22Rv1 (cell line): ENCODE results near the gene ZNF3.

Experiments
- CTCF ChIP-seq: fragments of 450-650 bp; IDR thresholded peaks from 2 replicates; pipeline ENCODE4 v1.5.1; 2017; ENCODE audit warnings: mild to moderate bottlenecking
- ZFX ChIP-seq: fragments of 450-650 bp; IDR thresholded peaks from 2 replicates; pipeline ENCODE4 v1.6.1; 2017; ENCODE audit warnings: antibody characterized with exemption, borderline replicate concordance

DNA sequence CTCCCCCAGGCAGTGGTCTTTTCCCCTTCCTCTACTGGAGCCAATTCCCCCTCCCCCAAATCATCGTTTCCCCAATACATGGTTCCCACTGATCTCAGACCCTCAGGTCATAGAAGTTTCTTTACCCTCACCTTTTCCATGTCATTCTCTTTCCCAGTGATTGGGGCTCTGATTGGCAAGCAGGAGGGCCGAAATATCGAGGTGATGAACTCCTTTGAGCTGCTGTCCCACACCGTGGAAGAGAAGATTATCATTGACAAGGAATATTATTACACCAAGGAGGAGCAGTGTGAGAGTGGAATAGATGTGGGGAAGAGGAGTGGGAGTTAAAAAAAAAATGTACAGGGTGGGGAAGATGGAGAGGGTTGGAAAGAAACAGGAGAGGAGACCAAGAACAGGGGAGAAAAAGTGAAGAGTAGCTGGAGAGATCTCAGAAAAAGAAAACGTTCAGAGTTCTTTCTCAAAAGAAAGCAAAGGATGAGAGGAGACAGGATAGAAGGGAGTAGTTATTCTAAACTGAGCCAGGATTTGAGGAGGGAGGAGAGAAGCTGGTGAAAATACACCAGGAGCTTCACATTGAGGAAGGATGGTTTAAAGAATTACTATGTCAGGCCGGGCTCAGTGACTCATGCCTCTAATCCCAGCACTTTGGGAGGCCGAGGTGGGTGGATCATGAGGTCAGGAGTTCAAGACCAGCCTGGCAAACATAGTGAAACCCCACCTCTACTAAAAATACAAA lies 8.1 kb upstream of the ZNF3 start:
- TF ChIP-seq CTCF, result no peak
- TF ChIP-seq ZFX, result no peak
